Mesenchymal stem cell (in vitro differentiated cells and primary cell): ENCODE results near the gene PTP4A2.

Experiments used
- DNase-seq: peaks from one replicate; pipeline ENCODE4 v3.0.0-alpha.2; 2013
- H2AFZ ChIP-seq: one replicate; pipeline ENCODE4 v1.6.1; 2013; ENCODE audit warnings: low read depth, mild to moderate bottlenecking, control low read depth, inconsistent platforms, low read length, moderate library complexity
- H2AK5ac ChIP-seq: 2 replicates; pipeline ENCODE4 v1.6.1; 2013; ENCODE audit warnings: low read length, moderate library complexity, mild to moderate bottlenecking, inconsistent platforms; ENCODE audit not compliant: severe bottlenecking
- H2BK120ac ChIP-seq: one replicate; pipeline ENCODE4 v1.6.1; 2013; ENCODE audit warnings: low read depth, mild to moderate bottlenecking, inconsistent platforms, low read length, moderate library complexity
- H2BK12ac ChIP-seq, 2 experiments: one replicate each; pipeline ENCODE4 v1.6.1; 2013; ENCODE audit warnings: inconsistent platforms in 2 of 2, low read length in 2 of 2, mild to moderate bottlenecking in 2 of 2, moderate library complexity in 2 of 2, control low read depth in 1 of 2
- H2BK15ac ChIP-seq: one replicate; pipeline ENCODE4 v1.6.1; 2013; ENCODE audit warnings: mild to moderate bottlenecking, low read depth, inconsistent platforms; ENCODE audit not compliant: poor library complexity, severe bottlenecking
- H2BK5ac ChIP-seq: 2 replicates; pipeline ENCODE4 v1.6.1; 2013; ENCODE audit warnings: low read depth, mild to moderate bottlenecking, low read length, control low read depth, inconsistent platforms; ENCODE audit not compliant: poor library complexity, severe bottlenecking
- H3K14ac ChIP-seq, 2 experiments: one replicate each; pipeline ENCODE4 v1.6.1; 2013; ENCODE audit warnings: inconsistent platforms in 2 of 2, low read length in 2 of 2, control low read depth in 1 of 2, mild to moderate bottlenecking in 1 of 2, moderate library complexity in 1 of 2
- H3K18ac ChIP-seq, 2 experiments: one replicate each; pipeline ENCODE4 v1.6.1; 2013; ENCODE audit warnings: inconsistent platforms in 2 of 2, low read length in 2 of 2, control low read depth in 1 of 2, low read depth in 1 of 2, mild to moderate bottlenecking in 1 of 2
- H3K23ac ChIP-seq, 2 experiments: one replicate each; pipeline ENCODE4 v1.6.1; 2013; ENCODE audit warnings: inconsistent platforms in 2 of 2, low read length in 2 of 2, mild to moderate bottlenecking in 2 of 2, moderate library complexity in 2 of 2, control low read depth in 1 of 2
- H3K27ac ChIP-seq: 2 replicates; pipeline ENCODE4 v1.5.1; 2013; ENCODE audit warnings: mild to moderate bottlenecking, moderate library complexity, low read length, control low read depth, inconsistent platforms; ENCODE audit not compliant: poor library complexity, severe bottlenecking
- H3K27me3 ChIP-seq, 2 experiments: 2 replicates each; pipeline versions ENCODE4 v1.6.1 to v1.7.0; 2013; ENCODE audit warnings: low read length in 2 of 2, mild to moderate bottlenecking in 2 of 2, moderate library complexity in 2 of 2, control low read depth in 1 of 2, inconsistent platforms in 1 of 2; ENCODE audit not compliant: control insufficient read depth in 1 of 2, insufficient read depth in 1 of 2
- H3K36me3 ChIP-seq, 2 experiments: 2 replicates each; pipeline versions ENCODE4 v1.6.1 to v1.7.0; 2013; ENCODE audit warnings: low read length in 2 of 2, control low read depth in 1 of 2, inconsistent platforms in 1 of 2, low read depth in 1 of 2, mild to moderate bottlenecking in 1 of 2; ENCODE audit not compliant: insufficient read depth in 2 of 2, control insufficient read depth in 1 of 2
- H3K4ac ChIP-seq, 2 experiments: one replicate each; pipeline ENCODE4 v1.6.1; 2013; ENCODE audit warnings: inconsistent platforms in 2 of 2, low read length in 2 of 2, mild to moderate bottlenecking in 2 of 2, moderate library complexity in 2 of 2, control low read depth in 1 of 2, low read depth in 1 of 2
- H3K4me1 ChIP-seq: 2 replicates; pipeline ENCODE4 v1.6.1; 2013; ENCODE audit warnings: low read depth, low read length, control low read depth; ENCODE audit not compliant: control insufficient read depth, insufficient read depth
- H3K4me2 ChIP-seq: 2 replicates; pipeline ENCODE4 v1.6.1; 2013; ENCODE audit warnings: low read length, mild to moderate bottlenecking, inconsistent platforms; ENCODE audit not compliant: poor library complexity, severe bottlenecking
- H3K4me3 ChIP-seq, 2 experiments: 2 replicates each; pipeline versions ENCODE4 v1.5.1 to v1.7.0; 2013; ENCODE audit warnings: low read length in 2 of 2, mild to moderate bottlenecking in 2 of 2, control low read depth in 1 of 2, low read depth in 1 of 2; ENCODE audit not compliant: insufficient read depth in 1 of 2
- H3K79me1 ChIP-seq: replicated peaks from 2 replicates; pipeline ENCODE4 v1.6.1; 2013; ENCODE audit warnings: mild to moderate bottlenecking, control low read depth, low read length, inconsistent platforms; ENCODE audit not compliant: poor library complexity, severe bottlenecking
- H3K9ac ChIP-seq: 2 replicates; pipeline ENCODE4 v1.7.0; 2013; ENCODE audit warnings: mild to moderate bottlenecking, low read length, moderate library complexity
- H3K9me3 ChIP-seq: 2 replicates; pipeline ENCODE4 v1.7.0; 2013; ENCODE audit warnings: mild to moderate bottlenecking, low read length; ENCODE audit not compliant: control insufficient read depth
- H4K8ac ChIP-seq: one replicate; pipeline ENCODE4 v1.6.1; 2013; ENCODE audit warnings: inconsistent platforms, mild to moderate bottlenecking, low read length, moderate library complexity
- H4K91ac ChIP-seq: one replicate; pipeline ENCODE4 v1.6.1; 2013; ENCODE audit warnings: mild to moderate bottlenecking, low read length, inconsistent platforms
- WGBS: methylation state at CpG from one replicate; pipeline ENCODE4 v1.1.7; 2013; ENCODE audit warnings: mixed read lengths; 5-methylcytosine and 5-hydroxymethylcytosine counted together

The PTP4A2 gene

DNA sequence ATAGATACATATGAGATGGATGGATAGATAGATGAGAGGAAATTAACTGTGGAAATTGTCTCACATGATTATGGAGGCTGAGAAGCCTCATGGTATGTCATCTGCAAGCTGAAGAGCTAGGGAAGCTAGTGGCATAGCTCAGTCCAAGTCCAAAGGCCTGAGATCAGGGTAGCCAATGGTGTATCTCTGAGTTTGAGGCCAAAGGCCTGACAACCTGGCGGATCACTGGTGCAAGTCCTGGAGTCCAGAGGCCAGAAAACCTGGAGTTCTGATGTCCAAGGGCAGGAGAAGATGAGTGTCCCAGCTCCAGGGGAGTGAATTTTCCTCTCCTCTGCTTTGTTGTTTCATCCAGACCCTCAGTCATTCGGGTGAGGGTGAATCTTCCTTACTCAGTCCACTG lies 78.4 kb downstream of the PTP4A2 start:
- H4K8ac ChIP-seq, result no peak overlapping the region
- no peak overlapping the region for H2BK12ac ChIP-seq
- H2AK5ac ChIP-seq, result no peak overlapping the region
- no peak overlapping the region for H3K23ac ChIP-seq
- H3K36me3 ChIP-seq, result no peaks in the 10 kb centered on the region
- no peak overlapping the region for H3K14ac ChIP-seq
- H2BK15ac ChIP-seq, result no peak overlapping the region
- H3K4me1 ChIP-seq, result no peaks in the 10 kb centered on the region
- H2BK5ac ChIP-seq, result no peak overlapping the region
- no peak for DNase-seq
- no peaks in the 10 kb centered on the region for H3K79me1 ChIP-seq
- H2BK120ac ChIP-seq, result no peak overlapping the region
- H3K9me3 ChIP-seq, result no peaks in the 10 kb centered on the region
- 92% methylated on average over 2 of the region's 2 CpGs for WGBS
- H3K27ac ChIP-seq, result no peak overlapping the region
- H3K4me2 ChIP-seq, result no peak overlapping the region
- H3K4ac ChIP-seq, result no peak overlapping the region
- no peak overlapping the region for H3K9ac ChIP-seq
- H3K4me3 ChIP-seq, result no peak overlapping the region
- H3K18ac ChIP-seq, result no peak overlapping the region
- H3K27me3 ChIP-seq, result no peaks in the 10 kb centered on the region
- H4K91ac ChIP-seq, result no peak overlapping the region
- no peak overlapping the region for H2AFZ ChIP-seq

- Histone ChIP-seq H2AFZ (no peak overlapping the region), H2BK15ac (no peak overlapping the region), H3K18ac (no peak overlapping the region), H3K23ac (no peak overlapping the region), H3K4me3 (no peak overlapping the region), H3K9me3 (no peaks in the 10 kb centered on the region), H3K9ac (no peak overlapping the region), H3K79me1 (no peaks in the 10 kb centered on the region), H2BK5ac (no peak overlapping the region), H2AK5ac (no peak overlapping the region), H3K27me3 (no peaks in the 10 kb centered on the region), H3K4me1 (no peaks in the 10 kb centered on the region), H4K8ac (no peak overlapping the region), H3K27ac (no peak overlapping the region), H3K4me2 (no peak overlapping the region), H4K91ac (no peak overlapping the region), H3K4ac (no peak overlapping the region), H2BK120ac (no peak overlapping the region), H3K14ac (no peak overlapping the region), H3K36me3 (no peaks in the 10 kb centered on the region), H2BK12ac (no peak overlapping the region)
- 93% methylated on average over 3 of the region's 3 CpGs for WGBS
- no peak for DNase-seq
Measured at GRCh38 chr1:31859044-31859443, 79.1 kb downstream of the PTP4A2 start.

GRCh38 chr1:31857863-31858262 lies 80.3 kb downstream of the PTP4A2 start:
- no peaks in the 10 kb centered on the region for H3K79me1 ChIP-seq
- H3K23ac ChIP-seq, result no peak overlapping the region
- no peaks in the 10 kb centered on the region for H3K27me3 ChIP-seq
- no peak overlapping the region for H2AFZ ChIP-seq
- H4K91ac ChIP-seq, result no peak overlapping the region
- H3K4ac ChIP-seq, result no peak overlapping the region
- 88% methylated on average over 1 of the region's 6 CpGs for WGBS
- H3K27ac ChIP-seq, result no peak overlapping the region
- H3K4me3 ChIP-seq, result no peak overlapping the region
- no peak overlapping the region for H3K14ac ChIP-seq
- no peak overlapping the region for H3K18ac ChIP-seq
- no peak overlapping the region for H2BK5ac ChIP-seq
- H3K4me2 ChIP-seq, result no peak overlapping the region
- H4K8ac ChIP-seq, result no peak overlapping the region
- H3K9me3 ChIP-seq, result no peaks in the 10 kb centered on the region
- no peak overlapping the region for H2AK5ac ChIP-seq
- H3K36me3 ChIP-seq, result no peaks in the 10 kb centered on the region
- H3K4me1 ChIP-seq, result no peaks in the 10 kb centered on the region
- DNase-seq, result no peak
- H3K9ac ChIP-seq, result no peak overlapping the region
- no peak overlapping the region for H2BK120ac ChIP-seq
- H2BK15ac ChIP-seq, result no peak overlapping the region
- H2BK12ac ChIP-seq, result no peak overlapping the region
